ENCODE measurements around the gene RPLP2. TPM values are rescaled to one million over a fixed set of nuclear protein-coding genes. Genes with fewer than 3 reads are reported as not detected.

The RPLP2 gene
- polyA plus RNA-seq, 1 donor (not counting 4 experiments of a cell fraction or from before 2014, with no cell fraction given), result 632 TPM

DNA sequence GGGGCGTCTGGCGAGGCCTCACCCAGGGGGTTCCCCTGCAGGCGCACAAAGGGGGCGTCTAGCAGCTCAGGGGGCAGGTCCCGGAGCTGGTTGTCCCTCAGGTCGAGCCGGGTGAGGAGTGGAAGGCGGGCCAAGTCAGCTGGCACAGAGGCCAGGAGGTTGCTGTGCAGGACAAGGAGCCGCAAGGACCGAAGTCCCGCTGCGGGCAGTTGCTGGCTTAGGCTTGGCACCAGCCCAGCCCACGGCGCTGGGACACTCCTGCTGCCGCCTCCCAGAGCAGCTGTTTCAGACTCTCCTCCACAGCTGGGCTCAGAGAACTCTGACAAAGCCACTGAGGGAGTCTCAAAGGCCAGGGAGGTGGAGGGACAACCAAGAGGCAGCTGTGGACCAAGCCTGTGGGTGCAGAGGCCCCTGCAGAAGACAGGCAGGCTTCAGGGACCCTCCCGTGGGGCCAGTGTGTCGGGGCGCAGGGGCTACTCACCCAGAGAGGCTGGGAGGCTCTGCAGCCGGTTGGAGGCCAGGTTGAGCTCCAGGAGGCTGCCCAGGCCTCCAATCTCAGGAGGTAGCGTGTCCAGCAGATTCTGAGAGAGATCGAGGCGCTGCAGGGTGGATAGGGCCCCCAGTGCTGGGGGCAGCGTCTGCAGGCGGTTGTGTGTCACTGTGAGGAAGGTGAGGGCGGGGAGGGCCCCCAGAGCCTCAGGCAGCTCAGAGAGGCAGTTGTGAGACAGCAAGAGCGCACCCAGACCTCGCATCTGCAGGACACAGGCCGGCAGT, 6.9 kb upstream of the RPLP2 start:
- Histone ChIP-seq H3K4me3 (ENCODE audit: control insufficient read depth in 2 of 3, extremely low read depth in 1 of 3, insufficient read depth in 2 of 3, low read depth in 1 of 3, low read length in 3 of 3) (no peak overlapping the region), H3K4me1 (ENCODE audit: control insufficient read depth, extremely low read depth, insufficient read depth, low read length) (peaks cover 16% of the 10 kb centered on the region), H3K9me3 (ENCODE audit: control insufficient read depth, low read depth, low read length) (no peaks in the 10 kb centered on the region), H3K27me3 (ENCODE audit: control insufficient read depth, extremely low read depth, insufficient read depth, low read length) (no peaks in the 10 kb centered on the region), H3K4me2 (ENCODE audit: control insufficient read depth, extremely low read depth, insufficient read depth, low read depth, low read length) (no peak overlapping the region), H3K9ac (ENCODE audit: control insufficient read depth, extremely low read depth, insufficient read depth, low read length) (no peak overlapping the region), H3K27ac (ENCODE audit: control insufficient read depth, insufficient read depth, low read length) (no peak overlapping the region), H2AFZ (ENCODE audit: control insufficient read depth, low read length) (no peak overlapping the region), H4K20me1 (ENCODE audit: control insufficient read depth, extremely low read depth, insufficient read depth, low read length) (no peaks in the 10 kb centered on the region), H3K79me2 (ENCODE audit: control insufficient read depth, insufficient read depth, low read length) (no peaks in the 10 kb centered on the region), H3K36me3 (ENCODE audit: control insufficient read depth in 2 of 2, extremely low read depth in 1 of 2, insufficient read depth in 2 of 2, low read length in 2 of 2) (peaks cover 0 to 17% of the 10 kb centered on the region in 2 experiments), H3K9me1 (ENCODE audit: control insufficient read depth, extremely low read depth, insufficient read depth, low read length) (no peaks in the 10 kb centered on the region)
- TF ChIP-seq, protein P1, sequence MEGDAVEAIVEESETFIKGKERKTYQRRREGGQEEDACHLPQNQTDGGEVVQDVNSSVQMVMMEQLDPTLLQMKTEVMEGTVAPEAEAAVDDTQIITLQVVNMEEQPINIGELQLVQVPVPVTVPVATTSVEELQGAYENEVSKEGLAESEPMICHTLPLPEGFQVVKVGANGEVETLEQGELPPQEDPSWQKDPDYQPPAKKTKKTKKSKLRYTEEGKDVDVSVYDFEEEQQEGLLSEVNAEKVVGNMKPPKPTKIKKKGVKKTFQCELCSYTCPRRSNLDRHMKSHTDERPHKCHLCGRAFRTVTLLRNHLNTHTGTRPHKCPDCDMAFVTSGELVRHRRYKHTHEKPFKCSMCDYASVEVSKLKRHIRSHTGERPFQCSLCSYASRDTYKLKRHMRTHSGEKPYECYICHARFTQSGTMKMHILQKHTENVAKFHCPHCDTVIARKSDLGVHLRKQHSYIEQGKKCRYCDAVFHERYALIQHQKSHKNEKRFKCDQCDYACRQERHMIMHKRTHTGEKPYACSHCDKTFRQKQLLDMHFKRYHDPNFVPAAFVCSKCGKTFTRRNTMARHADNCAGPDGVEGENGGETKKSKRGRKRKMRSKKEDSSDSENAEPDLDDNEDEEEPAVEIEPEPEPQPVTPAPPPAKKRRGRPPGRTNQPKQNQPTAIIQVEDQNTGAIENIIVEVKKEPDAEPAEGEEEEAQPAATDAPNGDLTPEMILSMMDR (optimal IDR thresholded peaks at IDR 0.05 in 1 of 3, IDR thresholded peaks at IDR 0.05 in 1 of 3, conservative IDR thresholded peaks at IDR 0.05 in 1 of 3; ENCODE audit: extremely low read depth in 1 of 3, insufficient read depth in 2 of 3, low read length in 3 of 3), result no peak
- TF ChIP-seq EZH2 (IDR thresholded peaks at IDR 0.05; ENCODE audit: low read length), result no peak
- DNase-seq (ENCODE audit: low read depth, low spot score), result no peak
- no peak for FAIRE-seq
- dilution Hi-C loops (cut with MboI; ENCODE audit: extremely low pct_ligation_motif_present, low sequenced_read_pairs), result no loop called here

DNA sequence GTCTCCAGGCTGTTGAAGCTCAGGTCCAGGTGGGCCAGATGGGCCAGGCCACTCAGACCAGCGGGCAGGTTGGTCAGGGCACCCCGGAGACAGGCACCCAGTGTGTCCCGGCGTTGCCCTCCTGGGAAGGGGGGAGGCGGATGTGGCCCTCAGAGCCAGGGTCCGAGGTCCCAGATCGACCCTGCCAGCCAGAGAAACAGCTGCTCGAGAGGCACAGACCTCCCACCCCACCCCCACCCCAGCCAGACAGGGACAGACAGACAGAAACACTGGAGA, 6.4 kb upstream of the RPLP2 start:
- Histone ChIP-seq H3K9me3 (ENCODE audit: control insufficient read depth, low read depth, low read length) (no peaks in the 10 kb centered on the region), H3K36me3 (ENCODE audit: control insufficient read depth in 2 of 2, extremely low read depth in 1 of 2, insufficient read depth in 2 of 2, low read length in 2 of 2) (peaks cover 0 to 17% of the 10 kb centered on the region in 2 experiments), H3K79me2 (ENCODE audit: control insufficient read depth, insufficient read depth, low read length) (peaks cover 2% of the 10 kb centered on the region), H4K20me1 (ENCODE audit: control insufficient read depth, extremely low read depth, insufficient read depth, low read length) (no peaks in the 10 kb centered on the region), H3K9ac (ENCODE audit: control insufficient read depth, extremely low read depth, insufficient read depth, low read length) (no peak overlapping the region), H3K4me2 (ENCODE audit: control insufficient read depth, extremely low read depth, insufficient read depth, low read depth, low read length) (no peak overlapping the region), H3K4me1 (ENCODE audit: control insufficient read depth, extremely low read depth, insufficient read depth, low read length) (peaks cover 15% of the 10 kb centered on the region), H3K27me3 (ENCODE audit: control insufficient read depth, extremely low read depth, insufficient read depth, low read length) (no peaks in the 10 kb centered on the region), H2AFZ (ENCODE audit: control insufficient read depth, low read length) (no peak overlapping the region), H3K4me3 (ENCODE audit: control insufficient read depth in 2 of 3, extremely low read depth in 1 of 3, insufficient read depth in 2 of 3, low read depth in 1 of 3, low read length in 3 of 3) (no peak overlapping the region), H3K9me1 (ENCODE audit: control insufficient read depth, extremely low read depth, insufficient read depth, low read length) (no peaks in the 10 kb centered on the region), H3K27ac (ENCODE audit: control insufficient read depth, insufficient read depth, low read length) (no peak overlapping the region)
- dilution Hi-C loops (cut with MboI; ENCODE audit: extremely low pct_ligation_motif_present, low sequenced_read_pairs), result no loop called here
- TF ChIP-seq, protein P1 (optimal IDR thresholded peaks at IDR 0.05 in 1 of 3, IDR thresholded peaks at IDR 0.05 in 1 of 3, conservative IDR thresholded peaks at IDR 0.05 in 1 of 3; ENCODE audit: extremely low read depth in 1 of 3, insufficient read depth in 2 of 3, low read length in 3 of 3), result no peak
- TF ChIP-seq EZH2 (IDR thresholded peaks at IDR 0.05; ENCODE audit: low read length), result no peak
- FAIRE-seq (no peak), DNase-seq (ENCODE audit: low read depth, low spot score) (no peak)
